Measurements from ENCODE around the gene F5. TPM values are rescaled to one million over a fixed set of nuclear protein-coding genes. Genes with fewer than 3 reads are reported as not detected.

The F5 gene
- total and polyA plus RNA-seq, 2 experiments from 2014 or later = 0.01 TPM; not detected in 1

DNA sequence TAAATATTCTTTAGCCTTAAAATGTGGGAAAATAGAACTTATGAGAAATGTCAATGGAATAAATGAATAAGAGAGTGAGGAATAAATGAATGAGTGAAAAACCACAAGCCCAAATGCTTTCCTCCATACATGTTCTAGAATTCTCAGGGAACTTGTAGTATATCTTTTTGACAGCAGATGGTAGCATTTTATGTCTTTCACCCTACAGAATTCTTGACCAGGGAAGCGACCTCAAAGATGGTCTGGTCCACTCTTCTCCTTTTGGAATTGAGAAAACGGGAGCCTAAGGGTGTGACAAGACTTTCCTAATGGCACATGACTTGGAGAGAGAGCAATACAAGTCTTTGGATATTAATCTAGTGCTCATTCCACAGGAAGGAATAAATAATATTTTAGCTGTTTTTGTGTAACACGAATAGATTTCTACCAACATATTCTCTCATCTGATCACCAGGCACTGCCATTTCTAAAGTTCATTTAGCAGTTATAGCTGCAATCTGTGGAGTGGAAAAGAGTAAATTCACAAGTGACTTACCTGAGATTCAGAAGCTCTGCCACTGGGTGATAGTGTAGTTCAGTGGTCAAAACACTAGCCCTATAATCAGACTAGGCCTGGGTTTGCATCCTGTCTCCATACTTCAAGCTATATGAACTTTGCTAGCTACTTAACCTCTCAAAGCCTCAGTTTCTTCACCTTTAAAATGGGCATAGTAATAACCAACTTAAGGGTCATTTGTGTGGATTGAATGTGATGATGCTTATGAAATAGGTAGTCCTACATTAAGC is 15.0 kb upstream of the F5 start:
- no peaks in the 10 kb centered on the region for H3K4me1 ChIP-seq (ENCODE audit: low read depth)
- H3K27me3 ChIP-seq = peaks cover 7% of the 10 kb centered on the region
- TF ChIP-seq, protein P1, sequence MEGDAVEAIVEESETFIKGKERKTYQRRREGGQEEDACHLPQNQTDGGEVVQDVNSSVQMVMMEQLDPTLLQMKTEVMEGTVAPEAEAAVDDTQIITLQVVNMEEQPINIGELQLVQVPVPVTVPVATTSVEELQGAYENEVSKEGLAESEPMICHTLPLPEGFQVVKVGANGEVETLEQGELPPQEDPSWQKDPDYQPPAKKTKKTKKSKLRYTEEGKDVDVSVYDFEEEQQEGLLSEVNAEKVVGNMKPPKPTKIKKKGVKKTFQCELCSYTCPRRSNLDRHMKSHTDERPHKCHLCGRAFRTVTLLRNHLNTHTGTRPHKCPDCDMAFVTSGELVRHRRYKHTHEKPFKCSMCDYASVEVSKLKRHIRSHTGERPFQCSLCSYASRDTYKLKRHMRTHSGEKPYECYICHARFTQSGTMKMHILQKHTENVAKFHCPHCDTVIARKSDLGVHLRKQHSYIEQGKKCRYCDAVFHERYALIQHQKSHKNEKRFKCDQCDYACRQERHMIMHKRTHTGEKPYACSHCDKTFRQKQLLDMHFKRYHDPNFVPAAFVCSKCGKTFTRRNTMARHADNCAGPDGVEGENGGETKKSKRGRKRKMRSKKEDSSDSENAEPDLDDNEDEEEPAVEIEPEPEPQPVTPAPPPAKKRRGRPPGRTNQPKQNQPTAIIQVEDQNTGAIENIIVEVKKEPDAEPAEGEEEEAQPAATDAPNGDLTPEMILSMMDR (IDR thresholded peaks at IDR 0.05; ENCODE audit: low read depth, low read length) = peak; percentile 45
- DNase-seq (ENCODE audit: low read depth in 1 of 2, low spot score in 1 of 2) = peak; percentile 6 to 59
- H3K36me3 ChIP-seq = no peaks in the 10 kb centered on the region
- H3K9me3 ChIP-seq (ENCODE audit: low read depth) = no peaks in the 10 kb centered on the region
- H3K27ac ChIP-seq = no peak overlapping the region
- H3K4me3 ChIP-seq = no peak overlapping the region

DNA sequence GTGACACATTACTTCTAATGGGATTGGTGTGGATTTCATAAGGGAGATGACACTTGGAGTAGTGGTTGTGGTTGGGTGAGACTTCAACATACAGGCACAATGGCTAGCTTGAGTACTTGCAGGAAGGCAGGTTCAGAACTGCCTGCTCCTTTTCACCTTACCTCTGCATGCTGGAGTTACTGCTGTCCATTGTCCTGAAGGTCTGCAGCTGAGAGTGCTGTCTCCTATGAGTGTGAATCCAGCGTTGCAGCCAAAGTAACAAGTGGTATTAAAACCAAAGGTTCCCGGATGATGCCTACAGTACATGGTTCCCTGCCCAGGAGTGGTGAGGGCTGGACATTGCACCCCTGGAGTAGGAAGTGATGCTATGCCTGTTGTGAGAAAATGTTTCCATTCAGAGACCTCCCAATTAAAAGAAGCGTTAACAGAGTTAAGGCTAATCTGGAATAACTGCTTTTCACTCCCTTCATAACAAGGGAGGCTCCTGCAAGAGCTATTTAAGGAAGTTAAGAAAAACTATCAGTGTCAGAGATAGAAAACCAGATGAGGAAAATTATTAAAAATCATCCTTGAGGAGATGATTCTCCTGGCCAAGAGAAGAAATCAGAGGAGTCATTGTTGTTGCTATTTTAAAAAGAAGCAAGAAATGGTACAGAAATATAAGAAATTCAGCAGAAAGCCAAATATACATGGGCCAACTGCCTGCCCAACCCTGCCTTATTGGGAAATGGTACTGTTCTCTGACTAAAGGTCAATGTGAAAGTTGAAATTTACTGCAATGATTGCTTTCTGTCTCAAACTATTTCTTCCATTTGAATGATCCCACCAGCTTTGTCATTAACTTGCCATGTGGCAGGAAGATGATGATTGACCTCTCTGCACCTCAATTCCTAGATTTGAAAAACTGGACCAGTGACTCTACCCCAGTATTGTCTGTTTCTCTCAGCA is 9.8 kb upstream of the F5 start:
- no peaks in the 10 kb centered on the region for H3K36me3 ChIP-seq
- TF ChIP-seq, protein P1 (IDR thresholded peaks at IDR 0.05; ENCODE audit: low read depth, low read length) = no peak
- no peak overlapping the region for H3K27ac ChIP-seq
- no peak overlapping the region for H3K4me3 ChIP-seq
- DNase-seq (ENCODE audit: low read depth in 1 of 2, low spot score in 1 of 2) = peak; percentile 62 to 80
- H3K27me3 ChIP-seq = peaks cover 25% of the 10 kb centered on the region
- H3K9me3 ChIP-seq (ENCODE audit: low read depth) = no peaks in the 10 kb centered on the region
- no peaks in the 10 kb centered on the region for H3K4me1 ChIP-seq (ENCODE audit: low read depth)

DNA sequence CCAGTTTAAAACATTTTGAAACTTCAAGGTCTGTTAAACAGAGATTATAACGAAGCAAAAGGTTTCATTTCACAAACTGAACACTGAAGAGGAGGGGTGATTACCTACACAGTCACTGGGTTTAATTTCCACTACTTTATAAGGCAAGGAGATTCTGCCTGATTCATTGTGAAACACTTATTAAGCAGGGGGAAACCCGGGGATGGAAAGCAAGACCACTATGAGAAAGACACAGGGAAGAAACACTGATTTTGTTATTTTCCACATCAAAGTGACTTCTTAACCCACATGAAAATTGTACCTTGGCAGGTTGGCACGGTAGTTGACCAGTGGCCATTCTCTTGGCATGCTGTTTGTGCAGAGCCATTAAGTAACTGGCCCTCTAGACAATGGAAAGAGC is 8.1 kb upstream of the F5 start:
- no peak overlapping the region for H3K4me3 ChIP-seq
- H3K4me1 ChIP-seq (ENCODE audit: low read depth) = no peaks in the 10 kb centered on the region
- DNase-seq (ENCODE audit: low read depth in 1 of 2, low spot score in 1 of 2) = no peak
- H3K36me3 ChIP-seq = no peaks in the 10 kb centered on the region
- no peak overlapping the region for H3K27ac ChIP-seq
- H3K27me3 ChIP-seq = peaks cover 36% of the 10 kb centered on the region
- H3K9me3 ChIP-seq (ENCODE audit: low read depth) = no peaks in the 10 kb centered on the region
- TF ChIP-seq, protein P1 (IDR thresholded peaks at IDR 0.05; ENCODE audit: low read depth, low read length) = no peak

DNA sequence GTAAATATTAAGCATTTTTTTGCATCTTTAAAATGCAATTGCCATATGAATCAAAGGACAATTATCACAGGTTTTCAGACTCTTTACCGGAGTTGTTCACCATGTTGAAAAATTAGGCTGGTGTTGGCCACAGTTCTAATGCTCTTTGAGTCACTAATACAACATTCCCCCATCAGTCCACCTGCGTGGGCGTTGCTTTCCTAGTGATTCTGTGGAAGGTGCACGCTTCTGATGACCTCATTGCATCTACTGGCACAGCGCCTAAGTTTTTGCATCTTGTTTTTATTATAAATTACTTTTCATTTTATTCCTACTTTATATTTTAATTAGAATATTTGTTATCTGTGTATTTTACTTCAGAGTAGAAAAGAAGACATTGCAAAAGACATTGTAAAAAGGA is 4.7 kb upstream of the F5 start:
- H3K36me3 ChIP-seq = no peaks in the 10 kb centered on the region
- TF ChIP-seq, protein P1 (IDR thresholded peaks at IDR 0.05; ENCODE audit: low read depth, low read length) = no peak

DNA sequence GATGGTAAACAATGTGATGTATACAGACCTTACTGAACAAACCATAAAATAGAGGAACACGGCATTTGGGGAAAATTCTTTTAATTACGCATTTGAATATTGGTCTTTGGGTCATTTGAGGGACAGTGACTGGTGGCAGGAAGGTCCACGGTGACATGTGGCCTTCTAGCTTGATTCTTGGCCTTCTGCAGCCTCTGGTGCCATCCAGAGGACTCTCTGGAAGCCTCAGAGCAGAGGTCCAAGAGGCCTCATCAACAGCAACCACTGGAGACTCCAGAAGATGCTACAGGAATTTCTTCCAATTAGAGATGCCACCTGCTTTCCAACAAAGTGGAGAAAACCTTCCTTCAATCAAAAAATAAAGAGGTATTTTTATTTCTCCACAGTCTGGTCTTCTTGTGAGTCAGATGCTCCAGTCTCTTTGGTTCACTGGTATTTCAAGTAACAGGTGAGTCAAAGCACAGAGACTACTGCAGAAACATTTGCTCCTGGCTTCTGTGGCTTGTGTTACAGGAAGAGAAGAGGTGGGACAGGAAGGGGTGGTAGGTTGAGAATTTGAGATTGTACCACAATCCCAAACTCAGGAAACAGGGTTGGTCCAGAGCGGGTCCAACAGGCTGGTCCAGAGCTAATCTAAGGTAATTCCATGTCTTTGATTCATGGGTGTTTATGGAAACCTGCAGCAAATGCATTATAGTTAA is 2.7 kb upstream of the F5 start:
- Histone ChIP-seq H3K27ac (no peak overlapping the region), H3K4me1 (ENCODE audit: low read depth) (no peaks in the 10 kb centered on the region), H3K9me3 (ENCODE audit: low read depth) (no peaks in the 10 kb centered on the region), H3K4me3 (no peak overlapping the region), H3K27me3 (peaks cover 45% of the 10 kb centered on the region), H3K36me3 (no peaks in the 10 kb centered on the region)
- TF ChIP-seq, protein P1 (IDR thresholded peaks at IDR 0.05; ENCODE audit: low read depth, low read length) = no peak
- no peak for DNase-seq (ENCODE audit: low read depth in 1 of 2, low spot score in 1 of 2)

More for the DNA sequence above, 4.7 kb upstream of the F5 start:
- DNase-seq (ENCODE audit: low read depth in 1 of 2, low spot score in 1 of 2) = no peak
- Histone ChIP-seq H3K9me3 (ENCODE audit: low read depth) (no peaks in the 10 kb centered on the region), H3K4me3 (no peak overlapping the region), H3K4me1 (ENCODE audit: low read depth) (no peaks in the 10 kb centered on the region), H3K27me3 (peaks cover 31% of the 10 kb centered on the region), H3K27ac (no peak overlapping the region)
